Hepatic stellate cell (primary cell): ENCODE measurements around the gene LINC00632.

Source experiments
- DNase-seq: peaks from one replicate; pipeline ENCODE4 v3.0.0; 2011; ENCODE audit warnings: low spot score

The LINC00632 gene

DNA sequence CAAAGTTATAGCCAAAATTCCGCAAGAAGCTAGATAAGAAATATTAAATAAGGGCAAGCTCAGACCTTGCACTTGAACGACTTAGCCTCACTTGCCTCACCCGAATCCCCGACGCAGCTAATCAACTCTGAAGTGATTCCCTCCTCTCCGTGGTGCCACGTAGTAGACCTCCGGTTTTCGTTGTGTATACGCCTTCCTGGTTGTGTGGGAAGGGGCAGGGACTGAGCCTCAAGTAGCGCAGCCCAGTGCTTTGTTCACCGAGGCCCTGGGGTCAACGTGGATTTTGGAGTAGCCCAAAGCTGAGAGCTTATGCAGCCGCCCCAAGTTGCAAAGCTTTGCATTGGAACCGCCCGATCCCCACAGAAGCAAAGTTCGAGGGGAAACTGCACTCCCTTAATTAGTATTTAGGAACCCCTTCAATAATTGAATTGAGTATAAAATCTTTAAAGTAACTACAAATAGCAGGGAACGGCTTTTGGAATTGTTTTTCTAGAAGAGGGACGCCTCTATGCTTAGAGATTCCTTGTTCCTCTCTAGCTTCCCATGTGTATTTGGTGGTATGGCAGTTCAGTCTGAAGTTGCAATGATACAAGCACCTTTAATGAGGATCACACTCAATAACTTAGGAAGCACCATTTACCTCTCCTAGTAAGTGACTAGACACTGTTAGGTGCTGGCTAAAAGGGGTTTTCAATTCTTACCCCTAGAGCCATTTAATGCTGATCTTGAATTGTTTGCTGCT lies 55.7 kb downstream of the LINC00632 start:
- DNase-seq: no peak

DNA sequence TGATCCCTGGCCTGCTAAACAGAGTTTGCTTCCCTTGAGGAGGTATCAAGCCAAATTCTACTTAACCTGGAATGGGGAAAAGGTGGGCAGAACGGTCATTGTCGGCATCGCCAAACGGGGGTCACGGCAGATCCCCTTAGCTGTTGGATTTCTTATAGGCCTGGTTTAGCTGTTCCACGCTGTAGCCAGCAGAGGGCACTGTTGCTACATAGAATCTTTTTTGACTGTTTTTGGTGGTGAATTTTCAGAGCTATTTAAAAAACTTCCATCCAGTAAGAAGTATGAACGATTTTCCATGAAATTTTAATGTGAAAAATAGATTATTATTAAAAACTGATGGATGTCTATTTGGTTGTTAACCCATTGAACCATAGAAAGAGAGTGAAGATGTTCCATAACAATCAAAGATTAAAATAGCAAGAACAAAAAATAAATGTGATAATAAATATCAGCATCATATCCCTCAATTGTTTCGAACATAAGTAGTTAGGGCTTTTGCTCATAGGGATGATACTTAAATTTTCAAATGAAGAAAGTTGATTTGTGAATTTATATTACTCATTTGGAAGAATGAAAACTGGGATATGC lies 56.6 kb downstream of the LINC00632 start:
- peak; percentile 14 for DNase-seq

DNA sequence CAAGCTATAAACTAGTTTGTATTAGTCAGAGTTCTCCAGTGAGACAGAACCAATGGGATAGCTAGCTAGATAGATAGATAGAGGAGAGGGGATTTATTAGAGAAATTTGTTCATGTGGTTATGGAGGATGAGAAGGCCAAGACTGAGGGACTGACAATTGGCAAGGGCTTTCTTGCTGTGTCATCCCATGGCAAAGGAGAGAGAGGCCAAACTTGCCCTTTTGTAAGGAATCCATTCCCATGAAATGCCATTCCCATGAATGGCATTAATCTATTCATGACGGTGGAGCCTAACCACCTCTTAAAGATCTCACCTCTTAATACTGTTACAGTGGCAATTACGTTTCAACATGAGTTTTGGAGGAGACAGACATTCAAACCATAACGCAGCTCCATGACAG lies 58.1 kb downstream of the LINC00632 start:
- no peak for DNase-seq

DNA sequence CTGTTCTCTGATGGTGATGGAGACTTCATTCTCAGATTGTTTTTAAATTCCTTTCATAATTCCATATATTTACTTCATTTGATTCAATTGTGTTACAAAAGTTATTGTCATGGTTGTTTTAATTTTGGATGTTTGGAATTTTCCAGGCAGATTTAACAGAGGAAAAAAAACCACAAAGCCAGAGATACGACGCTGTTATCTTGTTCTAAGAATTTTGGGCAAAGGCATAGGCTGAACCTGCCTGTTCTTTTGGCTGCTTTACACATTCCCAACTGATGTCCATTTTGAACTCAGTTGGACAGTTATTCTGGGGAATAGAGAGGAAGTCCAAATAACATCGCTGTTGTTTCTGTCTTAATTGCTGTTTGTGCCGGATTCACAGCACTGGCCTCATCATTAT lies 65.7 kb downstream of the LINC00632 start:
- DNase-seq: no peak

DNA sequence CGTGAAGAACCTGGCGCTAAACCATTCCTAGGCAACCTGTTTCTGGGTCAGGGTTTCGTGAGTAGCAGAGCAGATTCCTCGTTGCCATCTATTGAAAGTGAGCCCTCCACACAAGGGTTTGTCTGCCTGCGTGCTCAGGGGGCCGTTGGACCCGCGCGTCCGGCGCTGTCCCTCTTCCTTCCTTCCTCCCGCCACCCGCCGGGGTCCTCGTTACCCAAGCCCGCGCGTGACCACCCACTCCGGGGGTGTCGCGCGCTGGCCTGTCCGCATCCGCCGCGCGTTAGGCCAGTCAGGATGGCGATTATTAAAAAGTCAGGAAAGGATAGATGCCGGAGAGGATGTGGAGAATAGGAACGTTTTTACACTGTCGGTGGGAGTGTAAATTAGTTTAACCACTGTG lies 66.8 kb downstream of the LINC00632 start:
- no peak for DNase-seq

DNA sequence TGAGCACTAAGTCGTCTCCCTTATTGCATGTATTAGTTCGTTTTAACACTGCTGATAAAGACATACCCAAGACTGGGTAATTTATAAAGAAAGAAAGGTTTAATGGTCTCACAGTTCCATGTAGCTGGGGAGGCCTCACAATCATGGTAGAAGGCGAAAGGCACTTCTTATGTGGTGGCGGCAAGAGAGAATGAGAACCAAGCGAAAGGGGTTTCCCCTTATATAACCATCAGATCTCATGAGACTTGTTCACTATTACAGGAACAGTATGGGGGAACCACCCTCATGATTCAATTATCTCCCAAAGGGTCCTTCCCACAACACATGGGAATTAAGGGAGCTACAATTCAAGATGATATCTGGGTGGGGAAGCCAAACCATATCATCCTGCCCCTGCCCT lies 85.1 kb downstream of the LINC00632 start:
- no peak for DNase-seq

DNA sequence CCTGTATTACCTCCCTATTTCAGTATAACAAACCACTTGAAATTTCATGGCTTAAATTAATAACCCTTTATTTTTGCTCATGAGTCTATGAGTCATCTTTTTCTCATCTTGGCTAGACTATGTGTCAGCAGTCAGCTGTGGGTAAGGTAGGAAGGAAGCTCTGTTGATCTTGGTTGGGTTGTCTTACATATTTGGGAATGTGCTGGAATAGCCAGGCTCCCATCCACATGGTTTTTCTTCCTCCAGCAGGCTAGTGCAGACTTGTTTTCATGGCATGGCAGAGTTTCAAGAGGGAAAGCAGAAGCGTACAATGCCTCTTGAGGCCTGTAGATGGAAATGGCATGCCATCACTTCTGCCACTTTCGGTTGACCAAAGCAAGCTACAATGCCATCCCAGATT lies 89.7 kb downstream of the LINC00632 start:
- no peak for DNase-seq

DNA sequence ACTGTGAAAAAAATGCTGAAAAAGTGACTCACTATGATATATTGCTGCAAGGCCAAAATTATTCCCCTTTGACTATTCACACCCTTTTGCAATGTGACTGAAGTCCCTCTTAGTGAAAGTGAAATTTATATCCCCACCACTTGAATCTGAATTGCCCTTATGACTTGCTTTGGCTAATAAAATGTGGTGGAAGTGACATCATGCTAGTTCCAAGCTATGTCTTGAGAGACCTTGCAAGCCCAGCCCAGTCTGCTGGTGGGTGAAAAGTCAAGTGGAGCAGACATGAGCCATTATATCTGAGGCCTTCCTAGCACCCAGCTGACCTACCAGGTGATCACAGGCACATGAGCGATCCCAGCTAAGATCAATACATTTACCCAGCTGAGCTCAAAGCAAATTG lies 94.7 kb downstream of the LINC00632 start:
- DNase-seq: no peak

DNA sequence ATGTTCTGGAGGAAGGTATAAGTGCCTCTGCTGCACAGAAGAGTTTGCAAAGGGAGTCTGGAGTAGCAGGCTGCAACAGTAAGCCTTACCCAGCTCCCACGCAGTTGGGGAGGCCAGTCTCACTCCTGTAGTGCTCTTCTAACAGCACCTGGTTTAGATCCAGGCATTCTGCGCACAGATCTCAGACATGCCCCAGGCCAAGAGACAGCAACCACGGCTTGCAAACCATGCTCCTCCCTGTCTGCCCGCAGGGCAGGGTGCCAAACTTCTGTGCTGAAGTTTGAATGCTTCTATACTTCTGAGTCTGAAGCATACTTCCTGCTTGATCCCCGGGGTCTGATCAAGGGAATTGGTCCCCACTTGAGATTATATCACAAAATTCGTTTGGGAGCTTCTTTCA lies 106.3 kb downstream of the LINC00632 start:
- peak; percentile 14 for DNase-seq

DNA sequence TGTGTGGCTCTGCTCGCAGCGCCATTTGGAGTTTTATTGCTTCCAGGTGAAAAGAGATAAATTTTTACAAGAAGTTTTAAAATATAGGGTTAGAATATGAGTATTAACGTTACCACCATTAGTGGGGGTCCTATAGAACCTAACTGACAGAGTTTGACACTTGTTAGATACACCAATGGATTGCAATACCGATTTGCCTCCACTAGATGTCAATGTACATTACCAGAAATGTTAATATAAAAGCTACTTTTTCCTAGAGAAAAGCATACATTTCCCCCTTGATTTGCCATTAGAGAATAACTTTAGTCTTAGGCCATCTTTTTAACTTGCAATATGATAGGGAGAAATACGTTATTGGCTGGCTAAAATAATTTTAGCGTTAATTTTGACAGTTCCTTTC lies 108.4 kb downstream of the LINC00632 start:
- DNase-seq: peak; percentile 8

DNA sequence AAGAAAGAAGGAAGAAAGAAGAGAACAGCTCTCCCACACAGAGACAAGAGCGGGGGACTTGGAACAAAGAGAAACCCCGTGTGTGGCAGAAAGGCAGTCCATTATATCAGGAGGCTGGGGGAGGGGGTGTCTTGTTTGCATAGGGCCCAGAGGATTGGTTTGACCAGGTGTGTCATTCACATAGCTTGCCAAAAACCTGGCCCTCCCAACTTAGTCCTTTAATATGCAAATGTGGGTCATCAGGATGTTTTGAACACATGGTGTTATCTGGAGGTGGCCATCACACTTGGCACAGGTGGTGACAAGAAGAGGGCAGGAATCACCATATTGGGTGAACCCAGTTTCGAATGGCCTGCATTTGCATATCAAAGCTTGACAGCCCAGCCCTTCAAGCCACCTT lies 111.7 kb downstream of the LINC00632 start:
- DNase-seq: no peak

DNA sequence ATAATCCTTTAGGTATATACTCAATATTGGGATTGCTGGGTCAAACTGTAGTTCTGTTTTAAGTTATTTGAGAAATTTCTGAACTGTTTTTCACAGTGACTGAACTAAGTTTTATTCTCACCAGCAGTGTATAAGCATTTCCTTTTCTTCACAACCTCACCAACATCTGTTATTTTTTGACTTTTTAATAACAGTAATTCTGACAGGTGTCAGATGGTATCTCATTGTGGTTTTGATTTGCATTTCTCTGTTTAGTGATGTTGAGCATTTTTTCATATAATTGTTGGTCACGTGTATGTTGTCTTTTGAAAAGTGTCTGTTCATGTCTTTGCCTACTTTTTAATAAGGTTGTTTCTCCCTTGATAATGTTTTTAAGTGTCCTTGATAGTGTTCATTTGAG lies 112.6 kb downstream of the LINC00632 start:
- no peak for DNase-seq

DNA sequence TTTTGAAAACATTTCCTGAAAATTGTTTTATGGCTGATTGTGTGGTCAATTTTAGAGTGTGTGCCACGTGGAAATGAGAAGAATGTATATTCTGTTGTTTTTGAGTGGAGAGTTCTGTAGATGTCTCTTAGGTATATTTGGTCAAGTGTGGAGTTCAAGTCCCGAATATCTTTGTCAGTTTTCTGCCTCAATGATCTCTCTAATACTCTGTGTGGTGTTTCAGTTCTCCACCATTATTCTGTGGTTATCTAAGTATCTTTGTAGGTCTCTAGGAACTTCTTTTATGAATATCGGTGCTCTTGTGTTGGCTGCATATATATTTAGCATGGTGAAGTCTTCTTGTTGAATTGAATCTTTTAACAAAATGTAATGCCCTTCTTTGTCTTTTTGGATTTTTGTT lies 113.3 kb downstream of the LINC00632 start:
- DNase-seq: no peak

DNA sequence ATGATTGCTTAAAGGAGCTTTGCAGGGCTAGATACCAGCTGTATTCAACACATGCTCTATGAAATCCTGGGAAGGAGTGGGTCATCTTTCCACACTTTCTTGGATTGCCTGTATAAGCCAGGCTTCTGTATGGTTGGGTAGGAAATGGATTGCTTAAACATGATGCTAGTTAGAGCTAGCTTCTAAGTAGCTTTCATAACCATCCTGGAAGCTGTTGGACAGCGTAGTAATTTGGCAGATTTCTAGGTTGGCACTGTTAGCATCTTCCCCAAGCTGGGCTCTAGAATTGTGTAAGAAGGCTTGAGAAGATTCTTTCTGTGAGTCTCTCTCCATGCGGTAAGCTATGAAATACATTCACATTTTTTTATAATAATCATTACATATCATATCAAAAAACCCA lies 127.3 kb downstream of the LINC00632 start:
- no peak for DNase-seq
